MG63 (cell line): Measurements from ENCODE around the gene RCL1. TPM values are rescaled to one million over a fixed set of nuclear protein-coding genes. Genes with fewer than 3 reads are reported as not detected.

ENCODE experiments used
- total RNA-seq: library from RNA; depleted of rRNA; stranded (reverse); fragments of >200 nt; shearing (Covaris generic); gene quantifications from 2 replicates; pipeline ENCODE4 v1.2.3, GENCODE V29; 2014; ENCODE audit warnings: low replicate concordance; rRNA removed

The RCL1 gene
- total RNA-seq, 1 experiment from 2014 or later, result 6.8 TPM

Other genes starting within 250 kb of the RCL1 start
- 2.0 and 3.5 TPM in 2 replicates for gene PLPP6, start 130.7 kb upstream of the RCL1 start, total RNA-seq
- not detected in 2 replicates for gene SPATA6L, start 126.5 kb upstream of the RCL1 start, total RNA-seq
- 12.9 and 17.0 TPM in 2 replicates for gene CDC37L1, start 113.4 kb upstream of the RCL1 start, total RNA-seq
- gene AK3, start 51.7 kb upstream of the RCL1 start, total RNA-seq, result 13.9 and 16.6 TPM in 2 replicates
- gene JAK2, start 192.3 kb downstream of the RCL1 start, total RNA-seq, result 0.81 and 4.2 TPM in 2 replicates